Uterus (tissue), 2 donors: ENCODE results near the gene REPS1.

ENCODE experiments used
- POLR2A ChIP-seq, 2 donors: fragments of 450-650 bp; IDR thresholded peaks; one replicate each; pipeline ENCODE4 v1.6.1; 2016; ENCODE audit warnings: antibody characterized with exemption in 2 of 2, mild to moderate bottlenecking in 1 of 2, moderate library complexity in 1 of 2
- TF ChIP-seq, protein P1 (sequence below), 4 experiments: fragments of 200-600 bp in 2 of 4; fragments of 450-650 bp in 2 of 4; sonication (generic) in 2 of 4; IDR thresholded peaks; one replicate each; pipeline ENCODE4 v1.5.1; 2016 to 2019; ENCODE audit warnings: antibody characterized with exemption in 4 of 4, mild to moderate bottlenecking in 2 of 4, moderate library complexity in 1 of 4

DNA sequence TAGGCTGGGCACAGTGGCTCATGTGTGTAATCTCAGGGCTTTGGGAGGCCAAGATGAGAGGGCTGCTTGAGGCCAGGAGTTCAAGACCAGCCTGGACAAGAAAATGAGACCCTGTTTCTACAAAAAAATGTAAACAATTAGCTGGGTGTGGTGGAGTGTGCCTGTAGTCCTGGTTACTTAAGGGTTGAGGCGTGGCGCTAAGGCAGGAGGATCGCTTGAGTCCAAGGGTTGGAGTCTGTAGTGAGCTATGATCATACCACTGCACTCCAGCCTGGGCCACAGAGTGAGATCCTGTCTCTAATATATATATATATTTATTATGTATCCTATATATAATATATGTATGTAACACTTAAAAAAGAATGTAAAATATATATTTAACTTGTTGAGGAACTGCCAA, 32.6 kb upstream of the REPS1 start:
- TF ChIP-seq, protein P1, sequence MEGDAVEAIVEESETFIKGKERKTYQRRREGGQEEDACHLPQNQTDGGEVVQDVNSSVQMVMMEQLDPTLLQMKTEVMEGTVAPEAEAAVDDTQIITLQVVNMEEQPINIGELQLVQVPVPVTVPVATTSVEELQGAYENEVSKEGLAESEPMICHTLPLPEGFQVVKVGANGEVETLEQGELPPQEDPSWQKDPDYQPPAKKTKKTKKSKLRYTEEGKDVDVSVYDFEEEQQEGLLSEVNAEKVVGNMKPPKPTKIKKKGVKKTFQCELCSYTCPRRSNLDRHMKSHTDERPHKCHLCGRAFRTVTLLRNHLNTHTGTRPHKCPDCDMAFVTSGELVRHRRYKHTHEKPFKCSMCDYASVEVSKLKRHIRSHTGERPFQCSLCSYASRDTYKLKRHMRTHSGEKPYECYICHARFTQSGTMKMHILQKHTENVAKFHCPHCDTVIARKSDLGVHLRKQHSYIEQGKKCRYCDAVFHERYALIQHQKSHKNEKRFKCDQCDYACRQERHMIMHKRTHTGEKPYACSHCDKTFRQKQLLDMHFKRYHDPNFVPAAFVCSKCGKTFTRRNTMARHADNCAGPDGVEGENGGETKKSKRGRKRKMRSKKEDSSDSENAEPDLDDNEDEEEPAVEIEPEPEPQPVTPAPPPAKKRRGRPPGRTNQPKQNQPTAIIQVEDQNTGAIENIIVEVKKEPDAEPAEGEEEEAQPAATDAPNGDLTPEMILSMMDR (IDR thresholded peaks at IDR 0.05), result no peak
- TF ChIP-seq POLR2A (IDR thresholded peaks at IDR 0.05), result no peak
